WTC11 (cell line): ENCODE measurements around the gene PRICKLE3. TPM values are rescaled to one million over a fixed set of nuclear protein-coding genes. Genes with fewer than 3 reads are reported as not detected.
A peak's percentile ranks its signal among the peaks of the same experiment; 100 is the strongest.

Source experiments
- ATAC-seq: fragments of 200-7000 bp; cut with Tn5 transposase; 2 replicates; pipeline ENCODE4 v1.10.0; 2021; ENCODE audit warnings: mild to moderate bottlenecking, moderate library complexity
- CTCF ChIA-PET: fragments of 300-600 bp; sonication (Branson Sonifier 250); formaldehyde crosslinking; loops from one replicate; lab custom pipeline; 2021; ENCODE audit warnings: antibody characterized with exemption; lab: Charles Lee
- POLR2A ChIA-PET: fragments of 350-600 bp; sonication (Branson Sonifier 250); formaldehyde crosslinking; loops from one replicate; lab custom pipeline; 2021; ENCODE audit warnings: antibody characterized with exemption; lab: Charles Lee
- DNase-seq: peaks from one replicate; pipeline ENCODE4 v3.0.0; 2021; ENCODE audit warnings: low spot score
- H3K27ac Mint-ChIP-seq: 2 replicates; pipeline ENCODE4 v1.8.0; 2021; ENCODE audit warnings: mixed read lengths
- H3K27me3 Mint-ChIP-seq: 2 replicates; pipeline ENCODE4 v1.8.0; 2021; ENCODE audit warnings: low read depth, mild to moderate bottlenecking, moderate library complexity, mixed read lengths
- H3K36me3 Mint-ChIP-seq: 2 replicates; pipeline ENCODE4 v1.8.0; 2021; ENCODE audit warnings: mixed read lengths
- H3K4me1 Mint-ChIP-seq: 2 replicates; pipeline ENCODE4 v1.8.0; 2022; ENCODE audit warnings: mixed read lengths
- H3K4me3 Mint-ChIP-seq: 2 replicates; pipeline ENCODE4 v1.8.0; 2021; ENCODE audit warnings: mild to moderate bottlenecking, moderate library complexity, mixed read lengths
- H3K9me3 Mint-ChIP-seq: 2 replicates; pipeline ENCODE4 v1.8.0; 2021; ENCODE audit warnings: mixed read lengths
- CREB1 ChIP-seq: sonication (generic); formaldehyde crosslinking; IDR thresholded peaks from 2 replicates; pipeline ENCODE4 v1.8.0; 2023; ENCODE audit warnings: mild to moderate bottlenecking, missing genetic modification reagents
- IRF2 ChIP-seq: sonication (generic); formaldehyde crosslinking; IDR thresholded peaks from 2 replicates; pipeline ENCODE4 v1.8.0; 2022; ENCODE audit warnings: low read depth, missing genetic modification reagents, borderline replicate concordance
- JAZF1 ChIP-seq: fragments of 250-450 bp; sonication (Bioruptor Pico); IDR thresholded peaks from 2 replicates; pipeline ENCODE4 v1.9.0; 2021; ENCODE audit warnings: moderate library complexity, mild to moderate bottlenecking, inconsistent platforms
- JUN ChIP-seq: sonication (generic); formaldehyde crosslinking; IDR thresholded peaks from 2 replicates; pipeline ENCODE4 v1.8.0; 2023; ENCODE audit warnings: mild to moderate bottlenecking, missing genetic modification reagents
- NFYB ChIP-seq: sonication (generic); formaldehyde crosslinking; conservative IDR thresholded peaks from 2 replicates; pipeline ENCODE4 v1.8.0; 2022; ENCODE audit warnings: low read depth, missing genetic modification reagents
- OVOL2 ChIP-seq: fragments of 250-450 bp; sonication (Bioruptor Pico); IDR thresholded peaks from 2 replicates; pipeline ENCODE4 v1.9.0; 2021; ENCODE audit warnings: mild to moderate bottlenecking, borderline replicate concordance
- RELA ChIP-seq: sonication (generic); formaldehyde crosslinking; IDR thresholded peaks from 2 replicates; pipeline ENCODE4 v1.8.1; 2022; ENCODE audit warnings: missing genetic modification reagents, mild to moderate bottlenecking, borderline replicate concordance
- RORB ChIP-seq: fragments of 250-450 bp; sonication (Bioruptor Pico); IDR thresholded peaks from 2 replicates; pipeline ENCODE4 v1.9.0; 2021; ENCODE audit warnings: mild to moderate bottlenecking
- ZBTB21 ChIP-seq: sonication (generic); formaldehyde crosslinking; IDR thresholded peaks from 2 replicates; pipeline ENCODE4 v1.8.1; 2023; ENCODE audit warnings: mild to moderate bottlenecking, missing genetic modification reagents, borderline replicate concordance
- ZNF121 ChIP-seq: sonication (generic); formaldehyde crosslinking; IDR thresholded peaks from 2 replicates; pipeline ENCODE4 v1.8.0; 2023; ENCODE audit warnings: missing genetic modification reagents
- ZNF219 ChIP-seq: sonication (generic); formaldehyde crosslinking; IDR thresholded peaks from 2 replicates; pipeline ENCODE4 v1.8.0; 2023; ENCODE audit warnings: missing genetic modification reagents, mild to moderate bottlenecking, borderline replicate concordance
- total RNA-seq: library from RNA; stranded (reverse); gene quantifications from 3 replicates; pipeline ENCODE4 v1.2.3, GENCODE V29; 2021
- TF ChIP-seq, protein P1 (sequence below): sonication (generic); formaldehyde crosslinking; IDR thresholded peaks from 2 replicates; pipeline ENCODE4 v1.8.1; 2022; ENCODE audit warnings: low read depth, missing genetic modification reagents, borderline replicate concordance
- TF ChIP-seq, protein P2 (sequence below): sonication (generic); formaldehyde crosslinking; IDR thresholded peaks from 2 replicates; pipeline ENCODE4 v1.8.1; 2023; ENCODE audit warnings: mild to moderate bottlenecking, missing genetic modification reagents, moderate library complexity
- TF ChIP-seq, protein P3 (sequence below): sonication (generic); formaldehyde crosslinking; IDR thresholded peaks from 2 replicates; pipeline ENCODE4 v1.8.0; 2022; ENCODE audit warnings: mild to moderate bottlenecking, missing genetic modification reagents
- TF ChIP-seq, protein P4 (sequence below): fragments of 250-450 bp; sonication (Bioruptor Pico); conservative IDR thresholded peaks from 2 replicates; pipeline ENCODE4 v1.9.0; 2021; ENCODE audit warnings: mild to moderate bottlenecking
- TF ChIP-seq, protein P5 (sequence below): fragments of 250-450 bp; sonication (Bioruptor Pico); IDR thresholded peaks from 2 replicates; pipeline ENCODE4 v1.8.0; 2021; ENCODE audit warnings: mild to moderate bottlenecking
- TF ChIP-seq, protein P6 (sequence below): sonication (generic); formaldehyde crosslinking; IDR thresholded peaks from 2 replicates; pipeline ENCODE4 v1.8.1; 2022; ENCODE audit warnings: mild to moderate bottlenecking, missing genetic modification reagents, moderate library complexity, borderline replicate concordance

The PRICKLE3 gene
- total RNA-seq, 1 experiment from 2014 or later = 14.6 TPM

DNA sequence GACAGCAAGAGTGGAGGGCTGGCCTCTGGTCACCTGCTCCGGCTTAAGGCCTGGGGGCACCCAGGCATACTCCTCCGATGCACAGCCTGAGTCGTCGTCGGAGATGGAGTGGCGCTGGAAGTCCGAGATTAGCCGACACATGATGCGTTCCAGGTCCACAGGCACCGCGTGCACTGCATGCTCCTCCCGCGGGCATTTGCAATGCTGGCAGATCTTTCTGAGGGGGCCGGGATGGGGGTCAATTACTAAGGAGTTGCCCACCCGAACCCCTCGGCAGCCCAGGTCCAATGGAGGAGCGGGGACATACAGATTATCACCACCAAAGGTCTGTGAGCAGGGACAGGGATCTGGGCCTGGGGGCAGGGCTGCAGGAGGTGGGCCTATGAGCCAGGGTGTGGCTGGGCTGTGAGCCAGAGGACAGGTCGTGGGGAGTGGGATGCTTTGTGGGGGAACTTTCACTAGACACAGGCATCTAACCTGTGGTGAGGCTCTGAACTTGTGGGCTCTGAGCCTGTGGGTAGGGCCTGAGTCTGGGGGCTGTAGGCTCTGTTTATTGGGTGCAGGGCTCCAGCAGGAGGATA is 2.4 kb downstream of the PRICKLE3 start:
- H3K9me3 Mint-ChIP-seq = no peaks in the 10 kb centered on the region
- H3K27ac Mint-ChIP-seq = peak overlapping the region; percentile 68; the same call in 1 of the 2 replicates
- CTCF ChIA-PET = interaction anchor here (0.8 to 2.1 kb wide), 12 partner anchors 9 to 578 kb away, joined by 4 to 14 read pairs (median 8); partner anchors contain the start of genes MAGIX and PLP2
- peak overlapping the region; percentile 43; the same call in 1 of the 2 replicates for H3K4me3 Mint-ChIP-seq
- peaks cover 24% of the 10 kb centered on the region for H3K36me3 Mint-ChIP-seq
- TF ChIP-seq CREB1 (CRISPR knock-in tag) = no peak
- no peak for TF ChIP-seq ZNF219 (CRISPR knock-in tag)
- no peak for TF ChIP-seq JUN (CRISPR knock-in tag)
- TF ChIP-seq, protein P1, sequence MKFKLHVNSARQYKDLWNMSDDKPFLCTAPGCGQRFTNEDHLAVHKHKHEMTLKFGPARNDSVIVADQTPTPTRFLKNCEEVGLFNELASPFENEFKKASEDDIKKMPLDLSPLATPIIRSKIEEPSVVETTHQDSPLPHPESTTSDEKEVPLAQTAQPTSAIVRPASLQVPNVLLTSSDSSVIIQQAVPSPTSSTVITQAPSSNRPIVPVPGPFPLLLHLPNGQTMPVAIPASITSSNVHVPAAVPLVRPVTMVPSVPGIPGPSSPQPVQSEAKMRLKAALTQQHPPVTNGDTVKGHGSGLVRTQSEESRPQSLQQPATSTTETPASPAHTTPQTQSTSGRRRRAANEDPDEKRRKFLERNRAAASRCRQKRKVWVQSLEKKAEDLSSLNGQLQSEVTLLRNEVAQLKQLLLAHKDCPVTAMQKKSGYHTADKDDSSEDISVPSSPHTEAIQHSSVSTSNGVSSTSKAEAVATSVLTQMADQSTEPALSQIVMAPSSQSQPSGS (CRISPR knock-in tag) = no peak
- TF ChIP-seq, protein P2, sequence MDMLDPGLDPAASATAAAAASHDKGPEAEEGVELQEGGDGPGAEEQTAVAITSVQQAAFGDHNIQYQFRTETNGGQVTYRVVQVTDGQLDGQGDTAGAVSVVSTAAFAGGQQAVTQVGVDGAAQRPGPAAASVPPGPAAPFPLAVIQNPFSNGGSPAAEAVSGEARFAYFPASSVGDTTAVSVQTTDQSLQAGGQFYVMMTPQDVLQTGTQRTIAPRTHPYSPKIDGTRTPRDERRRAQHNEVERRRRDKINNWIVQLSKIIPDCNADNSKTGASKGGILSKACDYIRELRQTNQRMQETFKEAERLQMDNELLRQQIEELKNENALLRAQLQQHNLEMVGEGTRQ (CRISPR knock-in tag) = no peak
- TF ChIP-seq, protein P3, sequence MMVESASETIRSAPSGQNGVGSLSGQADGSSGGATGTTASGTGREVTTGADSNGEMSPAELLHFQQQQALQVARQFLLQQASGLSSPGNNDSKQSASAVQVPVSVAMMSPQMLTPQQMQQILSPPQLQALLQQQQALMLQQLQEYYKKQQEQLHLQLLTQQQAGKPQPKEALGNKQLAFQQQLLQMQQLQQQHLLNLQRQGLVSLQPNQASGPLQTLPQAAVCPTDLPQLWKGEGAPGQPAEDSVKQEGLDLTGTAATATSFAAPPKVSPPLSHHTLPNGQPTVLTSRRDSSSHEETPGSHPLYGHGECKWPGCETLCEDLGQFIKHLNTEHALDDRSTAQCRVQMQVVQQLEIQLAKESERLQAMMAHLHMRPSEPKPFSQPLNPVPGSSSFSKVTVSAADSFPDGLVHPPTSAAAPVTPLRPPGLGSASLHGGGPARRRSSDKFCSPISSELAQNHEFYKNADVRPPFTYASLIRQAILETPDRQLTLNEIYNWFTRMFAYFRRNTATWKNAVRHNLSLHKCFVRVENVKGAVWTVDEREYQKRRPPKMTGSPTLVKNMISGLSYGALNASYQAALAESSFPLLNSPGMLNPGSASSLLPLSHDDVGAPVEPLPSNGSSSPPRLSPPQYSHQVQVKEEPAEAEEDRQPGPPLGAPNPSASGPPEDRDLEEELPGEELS (CRISPR knock-in tag) = no peak
- TF ChIP-seq IRF2 (CRISPR knock-in tag) = no peak
- TF ChIP-seq, protein P4, sequence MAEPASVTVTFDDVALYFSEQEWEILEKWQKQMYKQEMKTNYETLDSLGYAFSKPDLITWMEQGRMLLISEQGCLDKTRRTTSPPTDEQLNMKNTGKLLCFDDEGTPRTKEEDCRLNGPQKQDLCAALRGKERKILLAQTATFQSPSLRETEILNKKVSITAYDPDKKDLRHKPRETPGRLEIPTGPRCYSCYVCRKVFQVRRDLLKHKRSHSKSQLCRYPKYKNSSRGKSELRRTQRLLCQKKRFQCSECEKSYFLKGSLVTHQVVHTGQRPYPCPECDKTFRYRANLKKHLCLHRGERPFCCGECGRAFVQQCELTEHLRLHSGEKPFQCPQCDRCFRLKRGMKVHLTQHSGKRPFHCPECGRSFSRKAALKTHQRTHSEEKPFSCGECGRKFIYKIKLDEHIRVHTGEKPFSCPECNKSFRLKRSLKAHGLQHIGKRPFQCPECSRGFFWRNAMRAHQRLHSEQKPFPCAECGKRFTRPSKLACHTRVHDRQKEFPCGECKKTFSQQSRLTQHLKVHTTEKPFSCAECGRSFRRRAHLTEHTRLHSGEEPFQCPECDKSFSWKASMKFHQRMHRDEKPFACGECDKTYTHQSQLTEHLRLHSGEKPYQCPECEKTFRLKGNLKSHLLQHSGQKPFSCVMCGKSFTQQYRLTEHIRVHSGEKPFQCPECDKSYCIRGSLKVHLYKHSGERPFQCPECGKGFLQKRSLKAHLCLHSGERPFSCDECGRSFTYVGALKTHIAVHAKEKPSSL = no peak
- TF ChIP-seq RORB (CRISPR knock-in tag) = no peak
- TF ChIP-seq OVOL2 = no peak
- TF ChIP-seq NFYB = no peak
- TF ChIP-seq ZBTB21 (CRISPR knock-in tag) = no peak
- TF ChIP-seq, protein P5, sequence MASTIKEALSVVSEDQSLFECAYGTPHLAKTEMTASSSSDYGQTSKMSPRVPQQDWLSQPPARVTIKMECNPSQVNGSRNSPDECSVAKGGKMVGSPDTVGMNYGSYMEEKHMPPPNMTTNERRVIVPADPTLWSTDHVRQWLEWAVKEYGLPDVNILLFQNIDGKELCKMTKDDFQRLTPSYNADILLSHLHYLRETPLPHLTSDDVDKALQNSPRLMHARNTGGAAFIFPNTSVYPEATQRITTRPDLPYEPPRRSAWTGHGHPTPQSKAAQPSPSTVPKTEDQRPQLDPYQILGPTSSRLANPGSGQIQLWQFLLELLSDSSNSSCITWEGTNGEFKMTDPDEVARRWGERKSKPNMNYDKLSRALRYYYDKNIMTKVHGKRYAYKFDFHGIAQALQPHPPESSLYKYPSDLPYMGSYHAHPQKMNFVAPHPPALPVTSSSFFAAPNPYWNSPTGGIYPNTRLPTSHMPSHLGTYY (CRISPR knock-in tag) = no peak
- no peak for TF ChIP-seq ZNF121 (CRISPR knock-in tag)
- TF ChIP-seq JAZF1 = no peak
- TF ChIP-seq, protein P6, sequence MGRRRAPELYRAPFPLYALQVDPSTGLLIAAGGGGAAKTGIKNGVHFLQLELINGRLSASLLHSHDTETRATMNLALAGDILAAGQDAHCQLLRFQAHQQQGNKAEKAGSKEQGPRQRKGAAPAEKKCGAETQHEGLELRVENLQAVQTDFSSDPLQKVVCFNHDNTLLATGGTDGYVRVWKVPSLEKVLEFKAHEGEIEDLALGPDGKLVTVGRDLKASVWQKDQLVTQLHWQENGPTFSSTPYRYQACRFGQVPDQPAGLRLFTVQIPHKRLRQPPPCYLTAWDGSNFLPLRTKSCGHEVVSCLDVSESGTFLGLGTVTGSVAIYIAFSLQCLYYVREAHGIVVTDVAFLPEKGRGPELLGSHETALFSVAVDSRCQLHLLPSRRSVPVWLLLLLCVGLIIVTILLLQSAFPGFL (CRISPR knock-in tag) = no peak
- TF ChIP-seq RELA (CRISPR knock-in tag) = no peak
- ATAC-seq = no peak
- DNase-seq = no peak
- H3K4me1 Mint-ChIP-seq = peaks cover 15% of the 10 kb centered on the region; the same call in 1 of the 2 replicates
- no peaks in the 10 kb centered on the region; the same call in 1 of the 2 replicates for H3K27me3 Mint-ChIP-seq
- POLR2A ChIA-PET = interaction anchor here (0.6 to 1.2 kb wide), 3 partner anchors 17 to 181 kb away, joined by 3 to 5 read pairs (median 4); partner anchors contain the start of gene GRIPAP1
